Stimulated activated CD8-positive, alpha-beta memory T cell treated with anti-CD3 and anti-CD28 coated beads, Interleukin-4, amount 100 ng/mL, for 4 hours (primary cell): ENCODE measurements around the gene LHX5.
"Not testable (repeated sequence)": the region's sequence is repeated elsewhere in the genome, so short reads cannot be mapped to it uniquely, and the experiment has no call there.

Experiments used
- DNase-seq, 2 donors: peaks; one replicate each; pipeline ENCODE4 v3.0.0-alpha.2; 2020; ENCODE audit warnings: low read depth in 2 of 2, low spot score in 1 of 2

The LHX5 gene

GRCh38 chr12:113471619-113472171, at the start of gene LHX5:
TSS of gene LHX5 (minus strand) at chr12:113471871. CDS start at chr12:113471498, 373 bp downstream.
- no peak for DNase-seq

GRCh38 chr12:113519464-113520307, 48.0 kb upstream of the LHX5 start:
- no peak for DNase-seq

GRCh38 chr12:113515082-113515856, 43.6 kb upstream of the LHX5 start:
- no peak for DNase-seq

- no peak for DNase-seq
Measured at GRCh38 chr12:113514602-113515001, 42.9 kb upstream of the LHX5 start.

GRCh38 chr12:113512568-113512967, 40.9 kb upstream of the LHX5 start:
- no peak for DNase-seq

- DNase-seq, result no peak
Measured at GRCh38 chr12:113506867-113507266, 35.2 kb upstream of the LHX5 start.

GRCh38 chr12:113505941-113506340, 34.3 kb upstream of the LHX5 start:
- DNase-seq, result no peak

GRCh38 chr12:113504917-113505316, 33.2 kb upstream of the LHX5 start:
- no peak for DNase-seq

GRCh38 chr12:113500782-113501311, 29.2 kb upstream of the LHX5 start:
- DNase-seq, result no peak

- no peak for DNase-seq
Measured at GRCh38 chr12:113500306-113500675, 28.6 kb upstream of the LHX5 start.

GRCh38 chr12:113498490-113498889, 26.8 kb upstream of the LHX5 start:
- DNase-seq, result no peak

- DNase-seq, result no peak
Measured at GRCh38 chr12:113497693-113498092, 26.0 kb upstream of the LHX5 start.

- not testable (repeated sequence) for DNase-seq
Measured at GRCh38 chr12:113495941-113496340, 24.3 kb upstream of the LHX5 start.

GRCh38 chr12:113488322-113488721, 16.7 kb upstream of the LHX5 start:
- DNase-seq, result no peak

- no peak for DNase-seq
Measured at GRCh38 chr12:113486722-113487121, 15.1 kb upstream of the LHX5 start.

GRCh38 chr12:113485330-113485729, 13.7 kb upstream of the LHX5 start:
- no peak for DNase-seq

GRCh38 chr12:113482334-113482733, 10.7 kb upstream of the LHX5 start:
- DNase-seq, result no peak

- no peak for DNase-seq
Measured at GRCh38 chr12:113480336-113480971, 8.8 kb upstream of the LHX5 start.

GRCh38 chr12:113479590-113480335, 8.1 kb upstream of the LHX5 start:
- no peak for DNase-seq

GRCh38 chr12:113479216-113479589, 7.5 kb upstream of the LHX5 start:
- no peak for DNase-seq
